CD14-positive monocyte (primary cell): Measurements from ENCODE around the gene CARMIL3. TPM values are rescaled to one million over a fixed set of nuclear protein-coding genes. Genes with fewer than 3 reads are reported as not detected.
A peak's percentile ranks its signal among the peaks of the same experiment; 100 is the strongest.

ENCODE experiments used
- DNase-seq, 3 donors: peaks; one replicate each; pipeline ENCODE4 v3.0.0-alpha.2; 2011 to 2022
- H2AFZ ChIP-seq: 2 replicates; pipeline ENCODE4 v1.6.0; 2012; ENCODE audit warnings: mild to moderate bottlenecking, low read depth, low read length, inconsistent platforms; ENCODE audit not compliant: insufficient read depth, poor library complexity, severe bottlenecking
- H3K27ac ChIP-seq, 2 donors: 1 replicate in 1 of 2; 2 replicates in 1 of 2; pipeline ENCODE4 v1.5.1; 2012 to 2013; ENCODE audit warnings: low read length in 2 of 2, control low read depth in 1 of 2, inconsistent platforms in 1 of 2, low read depth in 1 of 2, mild to moderate bottlenecking in 1 of 2
- H3K27me3 ChIP-seq, 2 donors: one replicate each; pipeline versions ENCODE4 v1.6.0 to v1.6.1; 2011 to 2013; ENCODE audit warnings: low read length in 2 of 2; ENCODE audit not compliant: control insufficient read depth in 2 of 2, insufficient read depth in 2 of 2
- H3K36me3 ChIP-seq, 2 donors: replicated peaks in 1 of 2; 1 replicate in 1 of 2; 2 replicates in 1 of 2; pipeline versions ENCODE4 v1.5.1 to v1.6.1; 2012 to 2013; ENCODE audit warnings: low read length in 2 of 2, control low read depth in 1 of 2, inconsistent platforms in 1 of 2, mild to moderate bottlenecking in 1 of 2; ENCODE audit not compliant: insufficient read depth in 2 of 2, control insufficient read depth in 1 of 2
- H3K4me1 ChIP-seq, 2 donors: 1 replicate in 1 of 2; 2 replicates in 1 of 2; pipeline versions ENCODE4 v1.5.1 to v1.6.1; 2012 to 2013; ENCODE audit warnings: low read length in 2 of 2, control low read depth in 1 of 2, inconsistent platforms in 1 of 2, mild to moderate bottlenecking in 1 of 2, moderate library complexity in 1 of 2; ENCODE audit not compliant: insufficient read depth in 2 of 2, control insufficient read depth in 1 of 2
- H3K4me2 ChIP-seq: replicated peaks from 2 replicates; pipeline ENCODE3; 2012; ENCODE audit warnings: low read length, moderate library complexity, mild to moderate bottlenecking; ENCODE audit not compliant: poor library complexity, severe bottlenecking; ENCODE audit errors: extremely low read depth
- H3K4me3 ChIP-seq, 3 experiments: fragments of 200-600 bp in 1 of 3; sonication (generic) in 1 of 3; replicated peaks in 1 of 3; 1 replicate in 2 of 3; 2 replicates in 1 of 3; pipeline ENCODE4 v1.5.1; 2011 to 2013; ENCODE audit warnings: low read length in 3 of 3, mild to moderate bottlenecking in 3 of 3, control low read depth in 2 of 3, low read depth in 2 of 3, inconsistent platforms in 1 of 3, moderate library complexity in 1 of 3
- H3K79me2 ChIP-seq: 2 replicates; pipeline ENCODE4 v1.6.0; 2012; ENCODE audit warnings: mild to moderate bottlenecking, control low read depth, inconsistent platforms, low read length, moderate library complexity; ENCODE audit not compliant: insufficient read depth
- H3K9ac ChIP-seq: 2 replicates; pipeline ENCODE4 v1.6.0; 2017; ENCODE audit warnings: low read length, mild to moderate bottlenecking; ENCODE audit not compliant: insufficient read depth, poor library complexity, severe bottlenecking
- H3K9me3 ChIP-seq, 2 donors: replicated peaks in 1 of 2; 1 replicate in 1 of 2; 2 replicates in 1 of 2; pipeline versions ENCODE4 v1.5.1 to v1.6.1; 2012 to 2013; ENCODE audit warnings: low read length in 2 of 2, control low read depth in 1 of 2; ENCODE audit not compliant: control insufficient read depth in 1 of 2, insufficient read depth in 1 of 2
- H4K20me1 ChIP-seq: 2 replicates; pipeline ENCODE4 v1.6.0; 2012; ENCODE audit warnings: mild to moderate bottlenecking, low read length, control low read depth, moderate library complexity; ENCODE audit not compliant: insufficient read depth
- H3K27ac Mint-ChIP-seq, 7 donors: one replicate each; pipeline ENCODE4 v1.8.0; 2020; ENCODE audit warnings: mild to moderate bottlenecking in 7 of 7, mixed read lengths in 7 of 7, moderate library complexity in 6 of 7, inconsistent platforms in 2 of 7
- H3K27me3 Mint-ChIP-seq, 3 donors: one replicate each; pipeline ENCODE4 v1.8.0; 2021 to 2022; ENCODE audit warnings: low read depth in 3 of 3, mild to moderate bottlenecking in 3 of 3, mixed read lengths in 3 of 3, moderate library complexity in 3 of 3, inconsistent platforms in 1 of 3
- H3K36me3 Mint-ChIP-seq, 2 donors: one replicate each; pipeline ENCODE4 v1.8.0; 2020; ENCODE audit warnings: mixed read lengths in 2 of 2, inconsistent platforms in 1 of 2, mild to moderate bottlenecking in 1 of 2
- H3K4me1 Mint-ChIP-seq: one replicate; pipeline ENCODE4 v1.8.0; 2020; ENCODE audit warnings: mild to moderate bottlenecking, mixed read lengths
- H3K4me3 Mint-ChIP-seq, 2 donors: one replicate each; pipeline ENCODE4 v1.8.0; 2020; ENCODE audit warnings: mild to moderate bottlenecking in 2 of 2, mixed read lengths in 2 of 2, moderate library complexity in 1 of 2
- H3K9me3 Mint-ChIP-seq, 7 donors: one replicate each; pipeline ENCODE4 v1.8.0; 2020 to 2022; ENCODE audit warnings: mixed read lengths in 7 of 7, mild to moderate bottlenecking in 6 of 7, moderate library complexity in 6 of 7, inconsistent platforms in 2 of 7
- WGBS: methylation state at CpG from one replicate; pipeline ENCODE4 v1.1.5; 2013; ENCODE audit warnings: missing lambda C conversion rate; ENCODE audit not compliant: insufficient coverage; 5-methylcytosine and 5-hydroxymethylcytosine counted together
- intact Hi-C, 2 donors: fragments of 100-400 bp; cut with micrococcal nuclease; formaldehyde crosslinking; loops; one replicate each; pipeline versions ENCODE4 v1.15.0 to v1.15.1; 2023
- polyA plus RNA-seq, 3 donors: library from polyadenylated mRNA; depleted of rRNA in 1 of 3; unstranded in 2 of 3; stranded (reverse) in 1 of 3; fragments of 300-500 nt in 2 of 3; fragments of >200 nt in 1 of 3; fragmentation: Illumina TruSeq in 2 of 3; gene quantifications; 1 replicate in 2 of 3; 2 replicates in 1 of 3; pipeline ENCODE4 v1.2.3, GENCODE V29; 2012 to 2021
- TF ChIP-seq, protein P1 (sequence below): fragments of 200-600 bp; IDR thresholded peaks from one replicate; pipeline ENCODE4 v1.8.0; 2022; ENCODE audit warnings: antibody characterized with exemption, mild to moderate bottlenecking

CARMIL3 gene
- polyA plus RNA-seq, 3 donors: 1.0 TPM; not detected in 2

DNA sequence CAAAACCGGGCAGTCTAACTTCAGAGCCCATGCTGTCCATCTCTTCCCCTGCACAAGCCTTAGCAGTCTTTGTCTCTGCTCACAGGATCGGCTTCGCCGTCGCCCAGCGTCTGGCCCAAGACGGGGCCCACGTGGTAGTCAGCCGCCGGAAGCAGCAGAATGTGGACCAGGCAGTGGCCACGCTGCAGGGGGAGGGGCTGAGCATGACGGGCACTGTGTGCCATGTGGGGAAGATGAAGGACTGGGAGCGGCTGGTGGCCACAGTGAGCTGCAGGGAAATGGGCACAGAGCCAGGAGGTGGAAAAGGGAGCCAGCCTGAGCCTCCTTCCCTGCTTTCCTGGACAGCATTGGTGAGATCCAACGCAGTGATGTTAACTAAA, 14.2 kb upstream of the CARMIL3 start:
- Histone ChIP-seq H3K27ac (no peak overlapping the region), H3K79me2 (no peaks in the 10 kb centered on the region), H4K20me1 (no peaks in the 10 kb centered on the region), H3K4me3 (no peak overlapping the region), H2AFZ (no peak overlapping the region), H3K4me2 (no peak overlapping the region), H3K9ac (no peak overlapping the region), H3K9me3 (no peaks in the 10 kb centered on the region), H3K27me3 (no peaks in the 10 kb centered on the region), H3K4me1 (peaks cover 41 to 51% of the 10 kb centered on the region in 2 donors), H3K36me3 (no peaks in the 10 kb centered on the region)
- Mint-ChIP-seq H3K4me1 (peaks cover 58% of the 10 kb centered on the region), H3K27ac (no peak overlapping the region), H3K27me3 (peaks cover 0 to 1% (median 0%) of the 10 kb centered on the region in 3 donors), H3K9me3 (peaks cover 0 to 2% (median 0%) of the 10 kb centered on the region in 7 donors), H3K36me3 (no peaks in the 10 kb centered on the region), H3K4me3 (no peak overlapping the region)
- TF ChIP-seq, protein P1, sequence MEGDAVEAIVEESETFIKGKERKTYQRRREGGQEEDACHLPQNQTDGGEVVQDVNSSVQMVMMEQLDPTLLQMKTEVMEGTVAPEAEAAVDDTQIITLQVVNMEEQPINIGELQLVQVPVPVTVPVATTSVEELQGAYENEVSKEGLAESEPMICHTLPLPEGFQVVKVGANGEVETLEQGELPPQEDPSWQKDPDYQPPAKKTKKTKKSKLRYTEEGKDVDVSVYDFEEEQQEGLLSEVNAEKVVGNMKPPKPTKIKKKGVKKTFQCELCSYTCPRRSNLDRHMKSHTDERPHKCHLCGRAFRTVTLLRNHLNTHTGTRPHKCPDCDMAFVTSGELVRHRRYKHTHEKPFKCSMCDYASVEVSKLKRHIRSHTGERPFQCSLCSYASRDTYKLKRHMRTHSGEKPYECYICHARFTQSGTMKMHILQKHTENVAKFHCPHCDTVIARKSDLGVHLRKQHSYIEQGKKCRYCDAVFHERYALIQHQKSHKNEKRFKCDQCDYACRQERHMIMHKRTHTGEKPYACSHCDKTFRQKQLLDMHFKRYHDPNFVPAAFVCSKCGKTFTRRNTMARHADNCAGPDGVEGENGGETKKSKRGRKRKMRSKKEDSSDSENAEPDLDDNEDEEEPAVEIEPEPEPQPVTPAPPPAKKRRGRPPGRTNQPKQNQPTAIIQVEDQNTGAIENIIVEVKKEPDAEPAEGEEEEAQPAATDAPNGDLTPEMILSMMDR: no peak
- intact Hi-C loops: no loop called here
- DNase-seq: no peak
- WGBS: 89% methylated on average over 8 of the region's 14 CpGs

DNA sequence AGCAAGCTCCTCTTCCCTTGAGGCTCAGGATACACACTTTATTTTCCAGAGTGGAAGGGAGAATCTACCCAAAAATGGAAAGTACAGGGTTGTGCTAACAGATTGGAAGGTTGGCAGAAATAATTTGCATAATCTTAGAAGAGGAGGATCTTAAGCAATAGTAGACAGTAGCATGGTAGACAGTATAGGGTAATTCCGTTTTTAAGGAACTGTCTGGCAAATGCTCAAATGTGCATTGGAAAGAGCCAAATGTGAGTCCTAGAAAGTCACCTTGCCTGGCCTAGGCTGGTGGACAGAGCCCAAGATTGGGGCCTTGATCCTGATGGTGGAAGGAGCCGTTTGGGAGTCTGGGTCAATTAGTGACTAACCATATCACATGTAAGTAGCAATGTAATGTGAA, 13.1 kb upstream of the CARMIL3 start:
- peaks cover 47% of the 10 kb centered on the region for H3K4me1 Mint-ChIP-seq
- no peaks in the 10 kb centered on the region for H3K36me3 Mint-ChIP-seq
- Histone ChIP-seq H3K36me3 (no peaks in the 10 kb centered on the region), H2AFZ (no peak overlapping the region), H3K27me3 (no peaks in the 10 kb centered on the region), H3K4me3 (no peak overlapping the region), H3K4me1 (peaks cover 31 to 41% of the 10 kb centered on the region in 2 donors), H4K20me1 (no peaks in the 10 kb centered on the region), H3K9me3 (no peaks in the 10 kb centered on the region), H3K79me2 (no peaks in the 10 kb centered on the region), H3K27ac (no peak overlapping the region), H3K4me2 (no peak overlapping the region), H3K9ac (no peak overlapping the region)
- peaks cover 0 to 1% (median 0%) of the 10 kb centered on the region in 3 donors for H3K27me3 Mint-ChIP-seq
- 14% methylated on average over 1 of the region's 2 CpGs for WGBS
- TF ChIP-seq, protein P1: no peak
- intact Hi-C loops: no loop called here
- H3K4me3 Mint-ChIP-seq: peak overlapping the region; percentile 31 to 42
- H3K27ac Mint-ChIP-seq: peak overlapping the region in 4 of 7 donors; percentile 35 to 75 (median 70)
- DNase-seq: peak in 2 of 3 donors; percentile 68 to 73
- H3K9me3 Mint-ChIP-seq: peaks cover 0 to 4% (median 0%) of the 10 kb centered on the region in 7 donors
